Lung (tissue), 12 donors: Measurements from ENCODE around the gene GNAO1. TPM values are rescaled to one million over a fixed set of nuclear protein-coding genes. Genes with fewer than 3 reads are reported as not detected.
A peak's percentile ranks its signal among the peaks of the same experiment; 100 is the strongest.

Experiments used
- ATAC-seq: fragments of 200-7000 bp; cut with Tn5 transposase; one replicate; pipeline ENCODE4 v1.9.1; 2020; ENCODE audit warnings: moderate number of reproducible peaks; ENCODE audit not compliant: insufficient read depth, low FRiP score
- DNase-seq, 3 donors: peaks; one replicate each; pipeline ENCODE4 v3.0.0-alpha.2; 2013 to 2017
- H3K27ac ChIP-seq, 2 donors: one replicate each; pipeline ENCODE4 v1.5.1; 2013; ENCODE audit warnings: mild to moderate bottlenecking in 2 of 2, moderate library complexity in 2 of 2, control low read depth in 1 of 2, inconsistent platforms in 1 of 2, low read depth in 1 of 2, low read length in 1 of 2
- H3K27me3 ChIP-seq, 3 donors: one replicate each; pipeline ENCODE4 v1.5.1; 2013; ENCODE audit warnings: low read length in 2 of 3; ENCODE audit not compliant: control insufficient read depth in 3 of 3, insufficient read depth in 3 of 3
- H3K36me3 ChIP-seq, 4 donors: one replicate each; pipeline ENCODE4 v1.5.1; 2013; ENCODE audit warnings: low read length in 4 of 4, mild to moderate bottlenecking in 1 of 4, moderate library complexity in 1 of 4; ENCODE audit not compliant: control insufficient read depth in 4 of 4, insufficient read depth in 4 of 4
- H3K4me1 ChIP-seq, 5 donors: one replicate each; pipeline ENCODE4 v1.5.1; 2013; ENCODE audit warnings: low read length in 5 of 5, mild to moderate bottlenecking in 2 of 5, moderate library complexity in 1 of 5; ENCODE audit not compliant: control insufficient read depth in 5 of 5, insufficient read depth in 5 of 5
- H3K4me3 ChIP-seq: one replicate; pipeline ENCODE4 v1.5.1; 2013; ENCODE audit warnings: mild to moderate bottlenecking, control low read depth, moderate library complexity
- H3K9ac ChIP-seq, 2 donors: one replicate each; pipeline ENCODE4 v1.5.1; 2013; ENCODE audit warnings: low read length in 2 of 2, control low read depth in 1 of 2; ENCODE audit not compliant: insufficient read depth in 1 of 2
- H3K9me3 ChIP-seq, 4 donors: one replicate each; pipeline ENCODE4 v1.5.1; 2013; ENCODE audit warnings: low read length in 3 of 4, mild to moderate bottlenecking in 1 of 4, moderate library complexity in 1 of 4; ENCODE audit not compliant: control insufficient read depth in 4 of 4, insufficient read depth in 3 of 4
- WGBS, 2 donors: extraction: QIAGEN DNeasy Blood & Tissue Kit; methylation state at CpG; one replicate each; pipeline ENCODE4 v1.1.7; 2013; 5-methylcytosine and 5-hydroxymethylcytosine counted together
- polyA plus RNA-seq, 2 donors: library from polyadenylated mRNA; stranded (reverse); fragments of 200-250 nt; gene quantifications; one replicate each; pipeline ENCODE4 v1.2.1, GENCODE V29; 2013
- total RNA-seq, 2 donors: library from RNA; depleted of rRNA in 1 of 2; stranded (reverse); fragments of >200 nt in 1 of 2; gene quantifications; one replicate each; pipeline ENCODE4 v1.2.1, GENCODE V29; 2014 to 2021
- TF ChIP-seq, protein P1 (sequence below): IDR thresholded peaks from 2 replicates; pipeline ENCODE4 v1.5.1; 2012; ENCODE audit warnings: mild to moderate bottlenecking; ENCODE audit errors: control extremely low read depth, extremely low read depth
- donor health status: control.
- donor health status: control.
- donor health status: Bipolar disorder and iron deficiency.
- donor health status: healthy.
- donor health status: DM: yes; HTN: yes; CAD: no.

The GNAO1 gene
- total and polyA plus RNA-seq, 4 donors = 0.33 to 5.2 (median 0.76) TPM

DNA sequence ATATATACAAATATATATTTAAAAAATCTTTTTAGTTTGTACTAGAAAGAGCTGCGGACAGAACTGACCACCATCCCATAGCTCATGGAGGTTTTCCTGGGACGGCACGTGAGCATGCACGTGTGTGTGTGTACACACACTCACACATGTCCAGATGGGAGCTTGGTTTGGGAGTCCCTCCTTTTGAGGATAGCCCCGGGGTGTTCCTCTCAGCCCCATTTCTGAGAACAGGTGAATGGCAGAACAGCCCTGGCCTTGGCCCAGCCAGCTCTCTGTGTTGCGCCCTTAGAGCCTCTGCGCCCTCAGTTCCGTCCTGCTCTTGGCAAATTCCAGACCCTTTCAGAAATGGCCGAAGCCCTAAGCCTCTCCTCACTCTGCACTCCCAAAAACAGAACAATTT lies 163.9 kb downstream of the GNAO1 start:
- ATAC-seq (no peak), DNase-seq (peak in 1 of 3 donors; percentile 7)
- 96 to 97% methylated on average over 9 of the region's 9 CpGs for WGBS, 2 donors
- H3K27ac ChIP-seq = no peak overlapping the region
- no peak overlapping the region for H3K4me3 ChIP-seq
- H3K9ac ChIP-seq = no peak overlapping the region
- no peaks in the 10 kb centered on the region for H3K9me3 ChIP-seq
- peaks cover 0 to 3% (median under 1%) of the 10 kb centered on the region in 4 donors for H3K36me3 ChIP-seq
- H3K4me1 ChIP-seq = peaks cover 0 to 34% (median 0%) of the 10 kb centered on the region in 5 donors
- TF ChIP-seq, protein P1, sequence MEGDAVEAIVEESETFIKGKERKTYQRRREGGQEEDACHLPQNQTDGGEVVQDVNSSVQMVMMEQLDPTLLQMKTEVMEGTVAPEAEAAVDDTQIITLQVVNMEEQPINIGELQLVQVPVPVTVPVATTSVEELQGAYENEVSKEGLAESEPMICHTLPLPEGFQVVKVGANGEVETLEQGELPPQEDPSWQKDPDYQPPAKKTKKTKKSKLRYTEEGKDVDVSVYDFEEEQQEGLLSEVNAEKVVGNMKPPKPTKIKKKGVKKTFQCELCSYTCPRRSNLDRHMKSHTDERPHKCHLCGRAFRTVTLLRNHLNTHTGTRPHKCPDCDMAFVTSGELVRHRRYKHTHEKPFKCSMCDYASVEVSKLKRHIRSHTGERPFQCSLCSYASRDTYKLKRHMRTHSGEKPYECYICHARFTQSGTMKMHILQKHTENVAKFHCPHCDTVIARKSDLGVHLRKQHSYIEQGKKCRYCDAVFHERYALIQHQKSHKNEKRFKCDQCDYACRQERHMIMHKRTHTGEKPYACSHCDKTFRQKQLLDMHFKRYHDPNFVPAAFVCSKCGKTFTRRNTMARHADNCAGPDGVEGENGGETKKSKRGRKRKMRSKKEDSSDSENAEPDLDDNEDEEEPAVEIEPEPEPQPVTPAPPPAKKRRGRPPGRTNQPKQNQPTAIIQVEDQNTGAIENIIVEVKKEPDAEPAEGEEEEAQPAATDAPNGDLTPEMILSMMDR = no peak
- H3K27me3 ChIP-seq = peaks cover 0 to 6% (median 0%) of the 10 kb centered on the region in 3 donors

DNA sequence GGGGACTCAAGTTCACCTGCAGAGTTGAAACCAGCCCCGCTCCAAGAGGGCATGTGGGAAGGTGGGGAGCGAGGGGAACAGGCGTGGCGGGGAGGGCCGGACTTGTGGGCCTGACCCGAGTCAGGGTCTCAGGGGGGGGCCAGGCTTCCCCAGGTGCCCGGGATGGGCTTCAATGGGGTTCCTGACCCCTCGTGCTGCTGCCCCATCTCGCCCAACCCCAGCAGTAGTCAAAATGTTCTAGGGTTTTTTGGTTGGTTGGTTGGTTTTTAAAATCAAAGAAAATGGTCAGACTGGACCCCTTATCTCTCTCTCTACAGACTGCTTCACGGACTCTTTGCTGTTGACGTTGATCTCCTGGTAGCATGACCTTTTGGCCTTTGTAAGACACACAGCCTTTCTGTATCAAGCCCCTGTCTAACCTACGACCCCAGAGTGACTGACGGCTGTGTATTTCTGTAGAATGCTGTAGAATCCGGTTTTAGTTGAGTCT lies 164.5 kb downstream of the GNAO1 start:
- Histone ChIP-seq H3K27me3 (peaks cover 0 to 4% (median 0%) of the 10 kb centered on the region in 3 donors), H3K9me3 (no peaks in the 10 kb centered on the region), H3K9ac (peak overlapping the region in 1 of 2 donors; percentile 36), H3K27ac (no peak overlapping the region), H3K36me3 (peaks cover 0 to 4% (median 2%) of the 10 kb centered on the region in 4 donors), H3K4me1 (peaks cover 0 to 34% (median 0%) of the 10 kb centered on the region in 5 donors), H3K4me3 (no peak overlapping the region)
- TF ChIP-seq, protein P1 = no peak
- ATAC-seq (no peak), DNase-seq (peak in 1 of 3 donors; percentile 10)
- WGBS, 2 donors = 77% methylated on average over 14 of the region's 14 CpGs

DNA sequence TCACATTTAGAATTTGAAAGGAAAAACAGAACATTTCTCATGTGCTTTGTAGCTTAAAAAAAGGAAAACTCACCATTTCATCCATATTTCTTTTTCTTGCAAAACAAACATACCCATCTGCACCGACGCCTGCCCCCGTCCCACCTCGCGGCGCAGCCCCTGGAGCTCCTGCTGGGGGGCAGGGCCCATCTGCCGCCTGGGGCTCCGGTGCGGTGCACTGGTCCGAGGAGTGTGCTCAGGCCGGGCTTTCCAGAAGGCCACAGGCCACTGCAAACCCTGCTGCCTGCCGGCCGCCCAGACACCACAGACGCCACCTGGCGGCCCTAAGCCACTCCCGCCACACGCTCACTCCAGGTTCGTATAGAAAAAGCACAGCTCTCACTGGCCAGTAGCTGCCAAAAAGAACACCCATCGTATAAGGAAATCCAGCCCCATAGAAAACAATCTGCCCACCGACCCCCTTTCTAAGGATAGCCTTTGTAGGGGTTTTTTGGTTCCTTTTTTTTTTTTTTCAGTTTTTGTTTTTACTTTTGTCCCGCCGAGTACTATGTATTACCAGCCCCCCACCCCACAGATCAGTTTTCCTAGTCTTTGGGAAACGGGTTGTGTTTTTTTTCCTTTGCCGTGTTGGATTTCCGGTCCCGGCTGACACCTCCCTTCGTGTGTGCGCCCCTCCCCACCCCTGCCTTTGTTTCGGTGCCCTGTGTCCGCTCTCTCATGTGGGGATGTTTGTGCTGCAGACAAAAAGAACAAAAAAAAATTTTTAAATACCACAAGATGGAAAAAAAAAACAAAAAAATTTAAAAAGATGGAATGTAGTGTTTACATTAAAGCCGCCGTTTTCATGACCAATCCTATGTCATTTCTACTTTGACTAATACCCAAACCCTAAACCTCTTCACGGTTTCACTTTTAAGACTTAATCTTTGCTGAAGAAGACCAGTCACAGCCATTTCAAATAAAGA lies 165.3 kb downstream of the GNAO1 start:
- Histone ChIP-seq H3K27ac (no peak overlapping the region), H3K9me3 (no peaks in the 10 kb centered on the region), H3K36me3 (peaks cover 0 to 4% (median 3%) of the 10 kb centered on the region in 4 donors), H3K4me3 (no peak overlapping the region), H3K9ac (peak overlapping the region in 1 of 2 donors; percentile 85), H3K27me3 (peaks cover 0 to 3% (median 0%) of the 10 kb centered on the region in 3 donors), H3K4me1 (peaks cover 0 to 34% (median 0%) of the 10 kb centered on the region in 5 donors)
- ATAC-seq (peak; percentile 93), DNase-seq (peak; percentile 86 to 91 (median 88))
- TF ChIP-seq, protein P1 = peak; percentile 63
- WGBS, 2 donors = 3% methylated on average over 33 of the region's 33 CpGs
